Glomerular visceral epithelial cell (primary cell): ENCODE data around the gene SLC25A5.
A peak's percentile ranks its signal among the peaks of the same experiment; 100 is the strongest.
"Not testable (repeated sequence)": the region's sequence is repeated elsewhere in the genome, so short reads cannot be mapped to it uniquely, and the experiment has no call there.

Experiments
- DNase-seq: peaks from one replicate; pipeline ENCODE4 v3.0.0-alpha.2; 2016; ENCODE audit errors: extremely low spot score

SLC25A5 gene

GRCh38 chrX:119477812-119478232, 9.6 kb downstream of the SLC25A5 start:
- peak; percentile 40 for DNase-seq

- no peak for DNase-seq
Measured at GRCh38 chrX:119478504-119478903, 10.3 kb downstream of the SLC25A5 start.

GRCh38 chrX:119479845-119480244, 11.6 kb downstream of the SLC25A5 start:
- DNase-seq, result no peak

- DNase-seq, result no peak
Measured at GRCh38 chrX:119481323-119481801, 13.1 kb downstream of the SLC25A5 start.

- no peak for DNase-seq
Measured at GRCh38 chrX:119482041-119482440, 13.8 kb downstream of the SLC25A5 start.

GRCh38 chrX:119482481-119483480, 14.5 kb downstream of the SLC25A5 start:
- peak; percentile 21 for DNase-seq

GRCh38 chrX:119486745-119487144, 18.5 kb downstream of the SLC25A5 start:
- DNase-seq, result no peak

GRCh38 chrX:119487766-119488165, 19.5 kb downstream of the SLC25A5 start:
- DNase-seq, result not testable (repeated sequence)

GRCh38 chrX:119488749-119489148, 20.5 kb downstream of the SLC25A5 start:
- DNase-seq, result peak; percentile 35

GRCh38 chrX:119489212-119490074, 21.2 kb downstream of the SLC25A5 start:
- DNase-seq, result no peak

- DNase-seq, result no peak
Measured at GRCh38 chrX:119492463-119492862, 24.2 kb downstream of the SLC25A5 start.

GRCh38 chrX:119493851-119494495, 25.7 kb downstream of the SLC25A5 start:
- DNase-seq, result not testable (repeated sequence)

GRCh38 chrX:119495734-119496726, 27.8 kb downstream of the SLC25A5 start:
- no peak for DNase-seq

GRCh38 chrX:119497185-119497584, 28.9 kb downstream of the SLC25A5 start:
- no peak for DNase-seq

- no peak for DNase-seq
Measured at GRCh38 chrX:119500061-119500800, 32.0 kb downstream of the SLC25A5 start.

- DNase-seq, result no peak
Measured at GRCh38 chrX:119501511-119502148, 33.4 kb downstream of the SLC25A5 start.

GRCh38 chrX:119502727-119503483, 34.7 kb downstream of the SLC25A5 start:
- no peak for DNase-seq

- peak; percentile 56 for DNase-seq
Measured at GRCh38 chrX:119503484-119503861, 35.2 kb downstream of the SLC25A5 start.
